Body of pancreas (tissue), 4 donors: ENCODE data around the gene EEPD1.

Experiments used
- CTCF ChIP-seq, 7 experiments: fragments of 450-650 bp in 4 of 7; fragments of 200-600 bp in 3 of 7; sonication (generic) in 3 of 7; IDR thresholded peaks; one replicate each; pipeline ENCODE4 v1.5.1; 2016 to 2019; ENCODE audit warnings: antibody characterized with exemption in 7 of 7
- POLR2A ChIP-seq, 3 donors: fragments of 450-650 bp; IDR thresholded peaks; one replicate each; pipeline ENCODE4 v1.6.1; 2016; ENCODE audit warnings: antibody characterized with exemption in 3 of 3, mild to moderate bottlenecking in 2 of 3

GRCh38 chr7:36348256-36348655 lies 195.2 kb downstream of the EEPD1 start:
- TF ChIP-seq CTCF (IDR thresholded peaks at IDR 0.05), result no peak
- no peak for TF ChIP-seq POLR2A (IDR thresholded peaks at IDR 0.05)
